ENCODE data around the gene RSPO4. TPM values are rescaled to one million over a fixed set of nuclear protein-coding genes. Genes with fewer than 3 reads are reported as not detected.

RSPO4 gene
- total RNA-seq, 4 donors from 2014 or later = 0.06 to 2.5 (median 0.52) TPM

DNA sequence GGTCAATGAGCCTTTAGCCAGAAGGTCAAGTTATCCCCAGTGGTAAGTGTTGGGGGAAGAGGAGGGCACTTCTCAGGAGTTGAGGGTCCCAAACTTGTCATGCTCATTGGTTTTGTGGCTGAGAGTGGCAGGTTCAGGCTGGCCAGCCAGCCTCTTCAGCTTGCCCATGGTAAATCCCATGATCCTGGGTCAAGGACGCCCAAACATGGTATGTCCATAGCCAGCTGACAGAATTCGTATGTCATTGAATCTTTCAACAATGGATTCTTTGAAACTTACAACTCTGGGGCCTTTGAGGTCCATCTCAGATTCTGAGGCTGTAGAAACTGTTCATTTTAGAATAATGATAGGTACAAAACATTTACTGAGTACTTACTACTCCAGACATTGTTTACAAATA, 36.1 kb upstream of the RSPO4 start:
- no peak overlapping the region for H3K4me3 ChIP-seq
- peaks cover 0 to 10% (median 0%) of the 10 kb centered on the region in 4 donors for H3K27me3 ChIP-seq
- H3K27ac ChIP-seq (replicated peaks in 1 of 4) = no peak overlapping the region
- DNase-seq (ENCODE audit: extremely low spot score) = no peak
- intact Hi-C loops (cut with DNase I) = no loop called here
- TF ChIP-seq CTCF (IDR thresholded peaks at IDR 0.05) (no peak), POLR2A (IDR thresholded peaks at IDR 0.05; ENCODE audit: low read depth) (no peak), POLR2AphosphoS5 (IDR thresholded peaks at IDR 0.05) (no peak), EP300 (IDR thresholded peaks at IDR 0.05) (no peak)
- no peaks in the 10 kb centered on the region for H3K4me1 ChIP-seq
- WGBS = 53% methylated on average over 2 of the region's 2 CpGs
- no peaks in the 10 kb centered on the region for H3K9me3 ChIP-seq
- H3K36me3 ChIP-seq = no peaks in the 10 kb centered on the region

GRCh38 chr20:1037039-1037438, 34.9 kb upstream of the RSPO4 start:
- TF ChIP-seq CTCF (IDR thresholded peaks at IDR 0.05) = no peak
- no peak for TF ChIP-seq EP300 (IDR thresholded peaks at IDR 0.05)
- no peak for TF ChIP-seq POLR2A (IDR thresholded peaks at IDR 0.05; ENCODE audit: low read depth)
- no peak for TF ChIP-seq POLR2AphosphoS5 (IDR thresholded peaks at IDR 0.05)
- intact Hi-C loops (cut with DNase I) = no loop called here
- 89% methylated on average over 2 of the region's 2 CpGs for whole genome bisulfite sequencing
- Histone ChIP-seq H3K27ac (replicated peaks in 1 of 4) (no peak overlapping the region), H3K27me3 (peaks cover 0 to 14% (median 0%) of the 10 kb centered on the region in 4 donors), H3K9me3 (no peaks in the 10 kb centered on the region), H3K4me1 (no peaks in the 10 kb centered on the region), H3K36me3 (no peaks in the 10 kb centered on the region), H3K4me3 (no peak overlapping the region)
- DNase-seq (ENCODE audit: extremely low spot score) = no peak

GRCh38 chr20:1035466-1035865, 33.4 kb upstream of the RSPO4 start:
- 71% methylated on average over 3 of the region's 3 CpGs for WGBS
- Histone ChIP-seq H3K4me1 (no peaks in the 10 kb centered on the region), H3K27me3 (peaks cover 0 to 18% (median 0%) of the 10 kb centered on the region in 4 donors), H3K36me3 (no peaks in the 10 kb centered on the region), H3K4me3 (no peak overlapping the region), H3K27ac (replicated peaks in 1 of 4) (no peak overlapping the region), H3K9me3 (no peaks in the 10 kb centered on the region)
- intact Hi-C loops (cut with DNase I) = no loop called here
- no peak for TF ChIP-seq POLR2A (IDR thresholded peaks at IDR 0.05; ENCODE audit: low read depth)
- no peak for DNase-seq (ENCODE audit: extremely low spot score)

GRCh38 chr20:1034415-1034789, 32.3 kb upstream of the RSPO4 start:
- Histone ChIP-seq H3K27ac (replicated peaks in 1 of 4) (no peak overlapping the region), H3K4me1 (no peaks in the 10 kb centered on the region), H3K9me3 (no peaks in the 10 kb centered on the region), H3K4me3 (no peak overlapping the region), H3K36me3 (no peaks in the 10 kb centered on the region), H3K27me3 (peaks cover 0 to 18% (median 0%) of the 10 kb centered on the region in 4 donors)
- intact Hi-C loops (cut with DNase I) = no loop called here
- DNase-seq (ENCODE audit: extremely low spot score) = no peak
- 51% methylated on average over 4 of the region's 4 CpGs for WGBS
- TF ChIP-seq POLR2A (IDR thresholded peaks at IDR 0.05; ENCODE audit: low read depth) (no peak), EP300 (IDR thresholded peaks at IDR 0.05) (no peak), POLR2AphosphoS5 (IDR thresholded peaks at IDR 0.05) (no peak), CTCF (IDR thresholded peaks at IDR 0.05) (no peak)

DNA sequence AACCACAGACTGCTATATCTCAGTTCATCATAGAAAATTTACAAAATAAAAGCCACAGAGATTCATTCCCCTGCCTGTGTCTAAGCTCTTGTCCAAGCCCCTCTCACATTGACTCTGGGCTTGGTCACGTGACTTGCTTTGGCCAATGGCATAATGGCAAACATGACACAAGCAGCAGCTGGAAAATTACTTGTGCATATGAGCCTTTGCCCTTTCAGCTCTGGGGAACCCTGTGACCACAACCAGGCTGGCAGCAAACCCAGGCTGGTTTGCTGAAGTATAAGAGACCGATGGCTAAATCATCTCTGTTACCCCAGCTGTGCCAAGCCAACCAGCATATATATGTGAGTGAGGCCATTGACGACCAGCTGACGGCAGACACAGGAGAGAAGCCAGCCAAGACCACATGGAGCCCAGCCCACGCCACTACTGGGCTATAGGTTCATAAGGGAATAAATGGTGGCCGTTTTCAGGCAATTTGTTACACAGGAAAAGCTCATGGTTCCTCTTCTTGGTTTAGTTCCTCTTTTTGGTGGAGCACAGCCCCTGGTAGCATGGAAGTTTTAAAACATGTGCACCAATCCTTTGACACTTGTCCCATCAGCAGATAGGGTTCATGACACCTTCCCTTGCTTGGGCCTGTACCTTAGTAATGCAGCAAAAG, 31.8 kb upstream of the RSPO4 start:
- 70% methylated on average over 6 of the region's 6 CpGs for WGBS
- Histone ChIP-seq H3K36me3 (no peaks in the 10 kb centered on the region), H3K4me1 (no peaks in the 10 kb centered on the region), H3K27ac (replicated peaks in 1 of 4) (no peak overlapping the region), H3K9me3 (no peaks in the 10 kb centered on the region), H3K27me3 (peaks cover 0 to 18% (median 0%) of the 10 kb centered on the region in 4 donors), H3K4me3 (no peak overlapping the region)
- DNase-seq (ENCODE audit: extremely low spot score) = no peak
- TF ChIP-seq POLR2AphosphoS5 (IDR thresholded peaks at IDR 0.05) (no peak), CTCF (IDR thresholded peaks at IDR 0.05) (no peak), EP300 (IDR thresholded peaks at IDR 0.05) (no peak)
- intact Hi-C loops (cut with DNase I) = no loop called here
